Germinal center (tissue), 1 donor: Measurements from ENCODE around the gene PITPNB.

Experiments
- DNase-seq: peaks from one replicate; pipeline ENCODE4 v3.0.0; 2012; ENCODE audit warnings: mixed read lengths, low spot score

PITPNB gene

DNA sequence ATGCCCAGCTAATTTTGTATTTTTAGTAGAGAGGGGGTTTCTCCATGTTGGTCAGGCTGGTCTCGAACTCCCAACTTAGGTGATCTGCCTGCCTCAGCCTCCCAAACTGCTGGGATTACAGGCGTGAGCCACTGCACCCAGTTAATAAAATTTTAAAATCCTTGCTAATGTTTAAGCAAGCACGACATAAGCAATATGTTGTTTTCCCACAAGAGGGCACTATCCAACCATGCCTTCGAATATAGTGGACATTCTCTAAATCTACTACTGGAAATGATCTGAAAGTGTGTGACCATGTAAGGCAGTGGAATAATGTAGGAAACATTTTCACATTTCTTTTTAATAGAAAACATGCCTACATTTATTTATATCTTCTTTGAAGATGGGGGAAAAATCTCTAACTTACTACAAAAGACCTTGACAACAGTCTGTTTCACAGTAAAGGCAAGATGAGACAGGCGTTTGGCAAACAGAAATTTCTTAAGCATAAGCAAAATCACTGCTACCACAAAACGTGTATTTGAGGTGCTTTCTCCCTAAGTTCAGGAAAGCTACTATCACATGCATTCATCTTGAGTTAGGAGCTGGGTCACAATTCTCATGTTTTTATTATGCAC is 38.2 kb downstream of the PITPNB start:
- DNase-seq = peak; percentile 22

DNA sequence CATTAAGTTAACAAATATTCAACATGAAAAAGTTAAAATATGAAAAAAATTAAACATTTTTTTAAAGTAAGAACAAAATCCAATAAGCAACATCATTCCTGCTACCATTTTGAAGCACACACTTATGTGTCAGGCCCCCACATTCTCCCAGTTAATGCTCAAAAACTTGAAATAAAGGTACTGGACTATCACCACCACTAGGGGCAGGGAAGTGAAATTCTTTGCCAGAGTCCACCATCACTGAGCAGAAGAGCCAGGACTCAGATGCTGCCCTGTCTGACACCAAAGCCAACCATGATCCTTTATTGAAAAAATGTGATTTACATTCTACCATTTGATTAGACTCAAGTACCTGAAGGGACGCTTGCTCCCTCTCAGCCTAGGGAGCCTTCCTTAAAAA is 39.1 kb downstream of the PITPNB start:
- peak; percentile 34 for DNase-seq

DNA sequence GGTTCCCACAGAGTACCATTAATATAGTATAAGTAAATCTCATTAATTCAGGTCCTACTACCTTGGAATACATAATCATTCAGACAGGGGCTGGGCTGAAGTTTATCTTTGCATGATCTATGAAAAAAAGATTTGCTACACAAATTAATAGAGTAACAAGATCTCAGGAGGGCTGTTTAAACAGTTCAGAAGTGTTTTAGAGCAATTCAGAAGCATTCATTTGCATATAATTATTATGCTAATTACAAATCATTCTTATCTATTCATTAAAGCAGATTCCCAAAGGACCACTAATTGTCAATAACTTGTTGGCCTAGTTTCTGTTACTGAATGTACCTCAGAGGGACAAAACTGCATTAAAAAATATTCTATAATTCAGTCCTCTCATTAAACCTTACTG is 40.5 kb downstream of the PITPNB start:
- DNase-seq = no peak

DNA sequence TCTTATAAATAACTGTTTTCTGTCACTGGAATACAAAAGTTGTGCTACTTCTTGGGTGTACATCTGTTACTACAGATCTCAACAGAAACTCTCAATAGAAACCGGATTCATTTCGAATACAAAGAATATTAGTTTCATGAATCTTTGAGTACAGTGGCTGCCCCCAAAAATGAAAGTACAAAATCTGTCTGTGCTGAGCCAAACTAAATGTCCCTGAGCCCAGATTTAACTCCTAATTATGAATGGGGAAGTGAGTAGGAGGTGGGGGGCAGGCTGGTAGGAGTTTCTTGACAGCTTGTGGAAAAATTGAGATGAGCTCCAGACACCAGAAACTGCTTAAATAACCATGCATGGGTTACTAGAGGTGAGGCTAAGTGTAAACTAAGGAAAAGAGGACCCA is 41.6 kb downstream of the PITPNB start:
- no peak for DNase-seq

DNA sequence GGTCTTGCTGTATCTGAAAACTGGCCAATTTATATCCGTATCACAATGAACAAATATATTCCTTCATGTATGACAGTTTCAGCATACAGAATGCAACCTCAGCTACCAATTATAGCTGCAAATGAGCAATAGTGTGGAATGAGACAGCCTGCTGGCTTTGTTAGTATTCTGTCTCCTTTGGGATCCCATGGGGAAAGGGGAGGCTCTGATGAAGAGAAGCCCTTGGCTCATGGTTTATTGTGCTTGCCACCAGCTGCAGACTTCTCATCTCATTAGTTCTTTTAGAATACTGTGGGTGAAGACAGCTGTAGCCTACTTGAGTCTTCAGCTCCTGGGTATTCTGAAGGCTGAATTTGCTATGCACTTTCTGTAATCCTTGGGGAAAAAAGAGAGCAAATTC is 42.4 kb downstream of the PITPNB start:
- no peak for DNase-seq

DNA sequence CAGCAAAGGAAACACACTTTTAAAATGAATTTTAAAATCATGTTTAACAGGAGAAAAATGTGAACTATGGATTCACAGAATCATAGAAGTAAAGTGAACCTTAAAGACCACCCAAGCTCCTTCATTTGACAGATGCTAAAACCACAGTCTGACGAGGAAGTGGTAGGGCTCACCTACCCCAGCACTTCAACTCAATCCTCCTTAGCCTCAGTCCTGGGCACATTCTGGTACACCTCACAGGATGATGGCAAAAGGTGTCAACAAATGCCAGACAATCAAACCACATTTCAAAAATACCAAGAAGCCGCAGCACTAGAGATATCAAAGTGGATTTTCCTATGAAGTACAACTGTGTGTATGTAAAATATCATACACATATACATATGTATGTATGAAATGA is 43.1 kb downstream of the PITPNB start:
- DNase-seq = no peak

DNA sequence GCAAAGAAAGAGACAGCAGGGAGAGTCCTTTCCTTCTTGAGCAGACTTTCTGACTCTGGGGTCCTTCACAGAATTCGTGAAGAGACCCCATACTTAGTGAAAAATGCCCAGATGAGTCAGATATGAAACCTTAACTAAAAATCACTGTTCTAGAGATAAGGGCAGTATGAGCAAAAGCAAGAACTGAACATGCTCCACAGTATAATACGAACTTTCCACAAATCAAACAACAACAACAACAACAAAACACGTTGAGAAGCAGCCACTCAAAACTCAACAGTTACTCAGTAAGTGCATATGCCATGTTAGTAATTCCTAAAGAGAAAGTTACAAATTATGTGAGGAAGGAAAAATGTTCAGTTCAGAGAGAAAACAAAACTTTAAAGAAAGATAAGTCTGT is 44.3 kb downstream of the PITPNB start:
- DNase-seq = no peak

DNA sequence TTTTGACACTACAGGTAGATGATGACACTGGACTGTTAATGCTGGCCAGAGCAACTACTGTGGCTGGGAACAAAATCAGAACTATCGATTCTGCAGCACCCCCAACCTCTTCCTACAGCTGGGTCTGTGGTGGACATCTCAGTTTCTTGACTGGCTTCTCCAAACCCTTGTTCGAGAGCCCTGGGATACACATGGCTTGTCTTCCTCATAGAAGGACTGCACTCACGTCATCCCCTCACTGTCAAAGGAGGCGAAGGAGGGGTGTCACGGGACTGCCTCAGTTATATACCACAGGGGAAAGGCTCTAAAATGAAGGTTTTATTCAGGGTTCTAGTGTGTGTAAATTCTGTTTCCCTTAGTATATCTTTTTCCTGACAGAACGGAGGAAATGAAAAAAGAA is 44.9 kb downstream of the PITPNB start:
- DNase-seq = no peak

DNA sequence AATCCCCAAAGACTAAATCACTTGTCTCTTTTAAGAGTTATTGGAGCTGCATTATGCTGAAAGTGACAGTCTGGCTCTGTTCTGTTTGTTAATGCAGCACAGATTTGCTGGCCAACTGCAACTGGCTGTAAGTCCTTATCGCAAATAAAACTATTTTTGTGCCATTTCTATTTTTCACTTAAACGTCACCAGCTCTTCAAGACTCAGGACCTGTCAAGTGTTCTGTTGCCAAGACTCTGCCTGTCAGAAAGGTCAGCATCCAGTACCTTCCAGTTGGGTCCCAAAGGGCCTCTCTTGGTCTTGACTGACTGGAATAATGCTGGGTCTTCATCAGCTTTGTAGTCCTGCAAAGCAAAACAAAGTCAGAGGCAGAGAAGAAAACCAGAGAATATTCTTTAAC is 45.6 kb downstream of the PITPNB start:
- DNase-seq = no peak

DNA sequence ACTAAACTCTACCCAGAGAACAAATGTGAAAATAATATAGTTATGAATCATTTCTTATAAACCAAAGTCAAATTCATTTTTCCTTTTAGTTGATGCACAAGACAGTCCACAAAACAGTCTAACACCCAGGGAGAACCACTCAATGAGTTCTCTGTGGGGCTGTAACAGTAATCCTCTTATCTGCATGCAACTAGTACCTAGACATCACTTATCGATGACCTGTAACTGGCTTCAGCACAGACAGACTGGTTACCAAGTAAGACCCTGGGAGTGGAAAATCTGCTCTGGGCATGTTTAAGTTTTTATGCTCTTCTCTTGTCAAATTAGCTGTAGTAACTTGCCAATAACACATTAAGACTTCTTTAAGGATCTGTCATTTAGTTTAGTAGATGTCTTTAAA is 46.6 kb downstream of the PITPNB start:
- no peak for DNase-seq

DNA sequence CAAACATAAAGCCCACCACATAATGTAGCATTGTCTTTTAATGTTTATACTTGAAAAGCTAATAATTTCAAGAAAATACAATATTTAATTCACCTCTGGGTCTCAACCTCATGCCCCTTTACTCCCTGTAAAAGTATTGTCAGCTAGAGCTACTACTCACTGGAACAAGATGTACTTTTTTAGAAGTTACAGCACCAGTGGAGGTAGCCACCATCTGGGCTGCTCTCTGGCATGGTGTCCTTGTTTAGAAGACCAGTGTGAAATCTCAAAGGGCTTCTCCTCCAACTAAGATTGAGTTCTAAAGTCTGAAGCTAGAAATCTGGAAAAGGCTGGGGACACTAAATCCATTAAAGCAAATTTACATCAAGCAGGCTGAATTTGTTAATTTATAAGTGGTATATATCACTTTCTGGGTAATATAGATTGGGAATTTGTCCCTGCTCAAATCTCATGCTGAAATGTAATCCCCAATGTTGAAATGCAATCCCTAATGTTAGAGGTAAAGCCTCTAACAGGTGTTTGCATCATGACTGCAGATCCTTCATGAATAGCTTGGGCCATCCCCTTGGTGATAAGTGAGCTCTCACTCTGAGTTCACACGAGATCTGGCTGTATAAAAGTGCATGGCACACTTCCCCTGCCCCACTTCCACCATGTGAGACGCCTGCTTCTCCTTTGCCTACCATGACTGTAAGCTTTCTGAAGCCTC is 47.6 kb downstream of the PITPNB start:
- DNase-seq = no peak

DNA sequence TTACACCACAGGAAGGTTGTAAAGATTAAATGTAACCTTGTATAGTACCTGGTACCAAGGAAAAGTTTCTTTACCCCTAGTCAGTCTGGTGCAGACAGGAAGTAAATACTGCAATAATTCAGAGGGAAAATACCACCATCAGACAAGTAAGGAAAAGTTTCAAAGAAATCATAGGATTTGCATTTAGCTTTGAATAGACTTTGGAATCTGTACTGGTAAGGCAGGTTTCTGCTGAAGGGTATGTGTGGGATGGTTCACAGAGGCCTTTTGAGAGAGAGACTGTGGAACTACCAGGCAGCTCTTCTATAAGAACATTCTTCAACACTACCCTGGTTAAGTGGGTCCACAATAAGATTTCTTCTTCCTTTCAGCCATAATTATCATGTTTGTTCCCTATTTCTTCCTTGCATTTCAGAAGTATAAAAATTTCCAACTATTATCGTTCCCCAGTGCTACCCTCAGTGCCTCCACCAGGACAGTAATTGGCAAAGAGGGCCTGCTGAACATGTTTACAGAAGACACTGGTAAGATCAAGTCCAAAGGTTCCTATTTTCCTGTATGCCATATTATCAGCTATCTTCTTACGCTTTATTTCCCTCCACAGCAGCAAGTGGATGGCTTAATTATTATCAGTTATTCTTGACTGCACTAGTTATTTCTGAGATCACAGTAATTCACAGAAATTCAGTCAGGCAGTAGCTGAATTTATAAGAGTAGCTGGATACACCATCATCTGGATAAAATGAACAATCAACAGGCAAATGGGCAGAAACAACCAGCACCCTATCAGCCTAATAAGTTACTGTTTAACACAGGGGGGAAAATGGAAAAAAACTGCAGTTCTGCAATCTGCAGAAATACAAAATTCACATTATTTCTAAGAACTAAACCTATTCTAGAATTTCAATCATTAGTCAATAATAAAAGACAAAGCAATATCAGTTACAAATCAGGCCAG is 48.5 kb downstream of the PITPNB start:
- no peak for DNase-seq

DNA sequence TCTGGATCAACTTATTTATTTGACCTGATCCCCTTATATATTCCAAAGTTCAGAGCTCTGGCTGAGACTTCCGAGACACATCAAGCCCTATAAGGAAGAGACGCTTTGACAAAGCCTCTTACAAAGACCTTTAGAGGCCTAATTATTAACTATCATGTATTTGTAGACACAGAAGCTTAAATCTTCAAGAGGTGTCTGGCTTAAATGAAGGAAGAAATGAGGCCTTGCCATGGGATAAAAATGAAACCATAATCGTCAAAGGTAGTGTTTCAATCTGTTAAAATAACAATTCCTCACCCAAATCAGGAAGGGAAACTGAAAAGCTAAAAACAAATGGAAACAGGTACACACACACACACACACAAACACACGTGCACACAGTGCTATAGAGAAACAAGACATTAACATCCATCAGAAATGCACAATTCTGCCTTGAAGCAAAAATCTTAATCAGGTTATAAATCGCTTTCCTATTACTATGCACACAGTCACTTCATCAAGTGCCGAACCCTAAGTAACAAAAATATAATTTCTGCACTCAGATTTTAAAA is 50.2 kb downstream of the PITPNB start:
- no peak for DNase-seq

DNA sequence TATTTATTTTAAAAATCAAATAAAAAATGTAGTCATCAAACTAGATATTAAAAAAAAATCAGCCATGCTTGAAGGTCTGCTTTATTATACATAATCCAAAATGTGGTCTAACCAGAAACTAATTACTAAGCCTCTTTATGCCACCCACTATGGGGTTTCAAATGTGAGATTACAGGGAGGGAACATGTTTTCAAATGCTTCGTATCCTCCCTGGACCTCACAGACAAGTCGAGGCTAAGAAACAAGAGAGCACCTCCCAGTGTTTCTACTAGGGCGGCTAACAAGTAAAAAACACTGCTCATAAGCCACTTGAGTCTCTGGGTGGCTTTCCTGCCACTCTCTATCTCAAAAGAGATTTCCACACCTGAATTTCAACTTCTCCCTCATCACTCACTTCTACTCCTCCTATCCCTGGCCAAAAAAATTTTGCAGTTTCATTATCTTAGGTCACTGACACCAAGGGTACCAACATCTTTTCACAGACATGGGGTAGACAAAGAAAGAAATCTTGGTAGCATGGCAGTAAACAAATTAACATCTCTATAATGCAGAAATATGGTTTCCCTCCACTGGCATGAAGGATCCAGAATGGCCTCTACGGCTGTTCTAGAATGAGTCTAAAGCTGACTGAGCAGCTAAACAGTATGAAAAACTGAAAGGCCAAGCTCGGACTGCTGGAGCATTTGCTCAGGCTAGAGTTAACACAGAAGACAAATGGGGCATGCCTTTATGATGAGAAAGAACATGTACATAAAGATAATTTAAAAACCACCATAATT is 50.9 kb downstream of the PITPNB start:
- DNase-seq = no peak

DNA sequence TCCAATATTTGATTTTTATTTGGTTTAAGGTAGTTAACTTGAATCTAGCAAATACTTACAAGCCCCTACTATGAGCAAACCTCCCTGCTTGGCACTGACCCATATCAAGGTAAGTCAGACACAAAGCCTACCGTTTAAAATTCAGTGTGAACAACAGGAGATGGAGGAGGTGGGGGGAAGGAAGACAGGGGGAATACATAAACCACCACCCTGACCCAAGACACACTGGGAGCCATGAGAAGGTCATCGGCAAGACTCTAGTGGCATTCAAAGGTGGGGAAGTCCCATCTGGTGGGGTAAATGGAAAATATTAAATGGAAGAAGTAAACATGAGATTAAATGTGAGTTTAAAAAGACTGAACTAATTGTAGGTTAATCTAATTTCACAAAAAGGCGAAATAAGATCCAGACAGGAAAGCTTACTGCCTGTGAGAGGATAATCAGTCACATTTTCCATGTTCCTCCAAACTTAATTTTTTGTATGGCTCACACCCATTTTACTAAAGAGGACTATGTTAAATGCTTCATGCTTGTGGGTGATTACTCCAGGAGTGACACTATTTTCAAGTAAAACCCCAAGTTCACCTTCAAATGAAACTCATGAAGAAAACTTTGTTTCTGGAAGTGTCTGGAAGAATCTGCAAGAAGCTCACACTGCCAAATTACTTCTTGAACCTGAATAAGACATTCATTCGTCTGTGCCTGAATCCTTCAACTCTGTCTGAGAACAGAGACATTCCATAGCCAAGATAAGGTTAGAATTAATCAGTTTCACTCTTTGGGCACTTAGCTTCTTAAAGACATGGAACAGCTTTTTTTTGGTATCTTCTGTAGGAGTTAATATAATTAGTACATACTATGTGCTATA is 51.7 kb downstream of the PITPNB start:
- DNase-seq = no peak

DNA sequence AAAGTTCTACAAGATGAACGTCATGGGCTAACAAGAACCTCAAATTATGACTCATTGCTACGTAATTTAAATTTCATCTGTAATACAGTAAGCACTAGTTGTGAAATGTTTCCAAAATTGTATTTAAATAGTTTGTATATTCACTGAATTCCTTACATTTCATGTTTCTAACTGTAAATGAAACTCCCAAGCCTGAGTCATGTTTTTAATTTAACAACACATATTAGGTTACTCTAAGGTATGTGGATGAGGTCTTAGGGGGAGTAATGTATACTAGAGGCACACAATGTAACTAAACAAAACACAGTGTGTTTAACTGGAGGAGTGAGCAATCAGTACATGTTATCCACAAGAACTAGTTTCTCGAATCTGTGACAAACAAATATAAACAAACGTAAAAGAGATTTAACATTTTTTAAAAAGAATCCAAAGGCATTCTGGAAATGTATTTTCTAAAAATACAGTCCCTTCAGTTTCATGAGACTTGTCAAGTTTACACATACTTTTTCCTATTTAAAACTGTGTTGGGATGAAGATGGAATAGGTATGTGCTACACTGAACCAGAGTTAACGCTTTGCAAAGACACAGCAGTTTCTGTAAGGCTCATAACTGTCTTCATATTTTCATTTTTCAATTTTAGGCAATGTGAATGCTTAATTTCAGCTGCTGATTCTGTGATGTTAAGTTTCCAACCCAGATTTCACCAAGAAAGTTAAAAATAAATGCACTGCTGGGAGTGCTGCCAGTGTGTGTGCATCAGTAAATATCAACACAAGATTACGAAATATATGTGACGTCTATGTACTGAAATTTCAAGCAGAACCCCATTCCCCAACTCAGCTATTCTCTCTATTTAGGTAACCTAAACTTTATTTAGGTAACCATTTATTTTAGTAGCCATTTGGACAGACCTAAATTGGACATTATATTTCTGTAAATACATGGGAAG is 52.6 kb downstream of the PITPNB start:
- no peak for DNase-seq

DNA sequence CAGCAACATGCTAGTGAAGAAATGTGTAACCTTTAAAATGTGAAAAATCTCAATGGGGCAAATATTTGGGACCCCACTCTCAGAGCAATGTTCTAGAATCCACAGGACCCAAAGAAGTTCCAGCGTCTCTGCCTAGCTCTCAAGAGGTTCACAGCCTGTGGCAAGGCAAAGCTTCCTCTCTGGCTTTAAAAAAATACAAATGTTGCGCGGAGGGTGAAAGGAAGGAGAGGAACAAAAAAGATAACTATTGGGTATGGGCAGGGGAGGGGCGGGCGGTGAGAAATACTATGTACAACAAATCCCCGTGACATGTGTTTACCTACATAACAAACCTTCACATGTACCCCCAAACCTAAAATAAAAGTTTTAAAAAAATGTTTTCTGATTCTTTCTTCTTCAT is 53.6 kb downstream of the PITPNB start:
- no peak for DNase-seq

DNA sequence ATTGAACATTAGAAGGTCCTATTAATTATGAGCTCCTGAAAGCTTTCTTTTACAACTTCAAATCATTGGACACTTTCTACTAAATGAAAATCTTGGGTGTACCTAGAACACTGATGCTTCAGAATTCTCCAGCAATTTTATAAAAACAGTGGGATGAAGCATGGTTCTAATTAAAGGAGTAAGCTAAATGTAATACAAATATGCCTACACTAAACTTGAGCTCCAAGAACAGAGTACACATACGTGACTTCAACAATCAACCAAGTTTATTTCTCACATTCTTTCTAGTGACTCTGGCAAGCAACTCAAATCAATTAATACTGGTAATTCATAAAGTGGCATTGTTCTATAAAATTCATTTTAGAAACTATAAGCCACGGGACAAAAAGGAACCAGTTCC is 55.5 kb downstream of the PITPNB start:
- no peak for DNase-seq

DNA sequence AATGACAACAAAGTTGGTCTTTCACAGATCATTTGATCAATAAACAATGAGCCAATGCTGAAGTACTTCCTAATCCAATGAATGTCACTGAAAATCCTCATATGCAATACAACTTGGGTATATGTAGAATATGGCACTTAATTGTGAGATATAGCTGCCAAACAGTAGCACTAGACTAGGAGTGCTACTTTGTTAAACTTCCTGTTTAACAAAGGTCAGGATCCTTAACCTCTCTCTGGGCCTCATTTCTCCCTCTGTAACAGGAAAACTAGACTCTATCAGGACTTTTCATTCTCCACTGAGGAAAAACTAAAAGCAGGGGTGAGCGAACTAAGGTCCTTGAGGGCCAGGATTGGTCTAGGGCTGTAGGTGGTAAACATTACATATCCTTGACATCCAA is 56.1 kb downstream of the PITPNB start:
- DNase-seq = no peak

DNA sequence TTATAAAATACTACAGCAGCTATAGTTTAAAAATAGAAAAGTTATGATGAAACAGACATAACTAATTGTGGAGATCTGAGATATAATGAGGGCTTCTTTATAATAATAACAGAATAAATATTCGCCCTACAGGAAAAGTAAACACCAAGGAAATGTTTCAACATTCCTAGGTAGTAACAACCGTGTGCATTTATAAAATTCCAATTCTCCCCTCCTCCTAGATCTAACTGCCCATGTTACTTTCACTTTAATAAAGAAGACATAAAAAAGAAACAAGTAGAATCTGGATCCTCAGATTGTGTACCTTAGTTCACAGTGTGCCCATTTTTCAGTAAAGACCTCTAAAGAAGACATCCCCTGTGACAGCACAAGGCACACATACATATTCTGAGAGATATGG is 59.7 kb downstream of the PITPNB start:
- DNase-seq = no peak
